GM19043 (cell line): ENCODE data around the gene ANKRD17.
A peak's percentile ranks its signal among the peaks of the same experiment; 100 is the strongest.

Experiments used
- ATAC-seq: cut with Tn5 transposase; IDR thresholded peaks from one replicate; pipeline ENCODE4 v1.9.1; 2021; ENCODE audit warnings: low read depth; ENCODE audit not compliant: unreplicated experiment

The ANKRD17 gene

DNA sequence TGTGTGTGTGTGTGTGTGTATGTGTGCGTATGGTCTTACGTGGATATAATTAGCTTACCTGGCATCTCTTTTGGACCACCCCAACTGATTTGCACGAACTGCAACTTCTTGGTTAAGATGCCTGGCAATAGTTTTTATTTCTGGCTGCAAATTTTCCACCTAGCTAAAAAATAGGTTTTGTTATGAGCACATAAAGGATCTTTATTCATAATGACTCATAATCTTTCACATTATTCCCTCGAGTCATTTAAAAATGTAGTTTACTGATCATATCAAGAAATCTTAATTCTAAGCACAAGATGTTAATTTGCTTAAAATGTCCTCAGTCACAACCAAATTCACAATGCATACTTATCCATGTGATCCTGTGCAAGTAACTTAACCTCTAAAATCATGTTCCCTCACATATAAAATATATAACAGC is 190.6 kb downstream of the ANKRD17 start:
- ATAC-seq, result no peak

DNA sequence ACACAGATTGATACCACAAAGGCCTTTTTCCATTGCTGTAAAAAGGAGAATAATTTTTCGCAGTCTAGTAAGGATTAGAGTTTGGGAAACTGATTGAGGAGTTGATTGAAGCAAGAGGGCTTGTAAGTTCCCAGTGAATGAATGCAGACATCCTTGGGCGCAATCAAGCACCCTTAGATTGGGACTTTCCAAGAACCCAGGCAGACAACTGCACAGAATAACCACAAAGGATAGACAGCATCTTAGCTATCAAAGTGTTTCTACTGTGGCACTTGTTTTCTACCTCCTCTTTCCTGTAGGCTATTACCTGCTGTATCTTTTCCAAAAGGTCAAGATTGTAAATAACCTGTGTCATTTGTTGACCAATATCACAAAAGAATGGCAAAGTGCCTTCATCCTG is 191.7 kb downstream of the ANKRD17 start:
- no peak for ATAC-seq

DNA sequence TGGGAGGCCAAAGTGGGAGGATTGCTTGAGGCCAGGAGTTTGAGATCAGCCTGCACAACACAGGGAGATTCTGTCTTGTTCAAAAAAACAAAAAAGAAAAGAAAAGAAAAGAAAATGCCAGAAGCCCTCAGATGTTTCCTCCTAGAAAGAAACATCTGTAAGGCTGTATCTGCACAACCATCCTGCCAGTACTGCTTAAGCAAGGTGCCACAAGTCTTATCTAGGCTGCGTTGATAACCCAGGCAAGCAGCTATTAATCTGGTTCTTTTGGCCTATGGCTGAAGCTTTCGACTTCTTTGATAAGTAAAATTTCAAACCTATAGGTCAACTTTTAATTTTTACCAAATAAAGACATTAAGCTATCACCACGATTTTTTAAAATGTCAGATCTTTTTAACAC is 192.2 kb downstream of the ANKRD17 start:
- ATAC-seq, result no peak

DNA sequence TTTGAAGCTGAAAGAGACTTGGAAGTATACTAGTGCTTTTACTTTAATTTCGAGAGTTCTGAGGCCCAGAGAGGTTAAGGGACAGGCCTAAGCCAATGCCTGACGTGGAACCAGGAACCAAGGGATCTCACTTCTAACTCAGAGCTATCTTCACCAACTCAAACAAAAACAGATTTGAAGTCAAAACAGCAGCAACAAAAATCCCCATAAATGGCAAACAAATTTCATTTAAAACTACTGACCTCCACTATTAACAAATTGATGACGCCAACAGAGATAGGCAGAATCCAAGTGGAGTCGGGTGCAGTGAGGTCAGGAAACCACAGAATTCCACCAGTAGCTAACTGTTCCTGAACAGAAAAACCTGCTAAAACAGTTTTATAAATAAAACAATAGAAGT is 194.1 kb downstream of the ANKRD17 start:
- no peak for ATAC-seq

DNA sequence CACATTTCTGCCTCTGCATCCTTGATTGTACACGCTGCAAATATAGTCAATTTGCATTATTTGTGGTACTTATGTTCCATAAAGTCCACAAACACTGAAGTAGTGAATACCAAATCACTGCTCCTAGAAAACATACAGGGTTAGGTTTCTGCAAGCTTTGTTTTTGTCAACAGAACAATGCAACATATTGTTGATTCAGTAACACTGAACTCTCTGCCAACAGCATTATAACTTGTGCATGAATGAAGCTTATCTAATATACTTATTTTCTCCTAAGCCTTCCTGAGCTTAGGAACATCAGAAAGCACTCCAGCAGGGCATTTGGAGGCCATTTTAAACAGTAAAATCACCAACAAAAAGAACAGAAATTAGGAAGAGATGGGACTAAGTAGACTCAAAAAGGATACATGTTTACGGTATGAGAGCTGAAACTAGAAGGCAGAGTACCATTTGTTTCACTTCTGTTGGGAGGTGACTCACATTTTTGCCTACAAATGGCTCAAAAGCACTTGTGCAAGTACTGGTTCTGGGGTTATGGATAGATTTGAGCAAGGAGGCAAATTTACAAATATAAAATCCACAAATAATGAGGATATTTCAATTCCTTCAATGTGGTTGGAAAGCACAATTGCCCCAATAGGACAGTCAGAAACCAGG is 203.2 kb downstream of the ANKRD17 start:
- ATAC-seq, result peak; percentile 80

DNA sequence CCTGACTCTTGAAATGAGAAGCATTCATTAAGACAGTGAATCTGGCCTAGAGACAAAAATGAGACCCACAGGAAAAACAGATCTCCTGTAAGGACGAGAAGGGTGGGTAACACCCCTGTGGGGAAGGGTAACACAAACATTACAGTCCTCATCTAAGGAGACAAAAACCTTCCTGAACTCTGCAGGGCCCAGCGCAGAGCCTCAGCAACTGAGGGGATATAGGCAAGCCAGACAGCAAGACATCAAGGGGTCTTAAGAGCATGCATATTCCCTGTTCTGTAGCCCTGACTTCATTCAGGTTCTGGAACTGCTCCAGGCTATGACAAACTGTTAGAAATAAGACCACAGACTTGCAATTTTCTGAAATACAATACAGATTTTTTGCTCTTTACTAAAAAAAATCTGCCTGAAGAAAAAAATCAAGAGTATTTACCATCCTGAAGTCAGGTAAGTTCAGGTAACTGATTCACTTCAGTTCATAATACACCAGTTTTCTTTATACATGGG is 204.6 kb downstream of the ANKRD17 start:
- ATAC-seq, result no peak

DNA sequence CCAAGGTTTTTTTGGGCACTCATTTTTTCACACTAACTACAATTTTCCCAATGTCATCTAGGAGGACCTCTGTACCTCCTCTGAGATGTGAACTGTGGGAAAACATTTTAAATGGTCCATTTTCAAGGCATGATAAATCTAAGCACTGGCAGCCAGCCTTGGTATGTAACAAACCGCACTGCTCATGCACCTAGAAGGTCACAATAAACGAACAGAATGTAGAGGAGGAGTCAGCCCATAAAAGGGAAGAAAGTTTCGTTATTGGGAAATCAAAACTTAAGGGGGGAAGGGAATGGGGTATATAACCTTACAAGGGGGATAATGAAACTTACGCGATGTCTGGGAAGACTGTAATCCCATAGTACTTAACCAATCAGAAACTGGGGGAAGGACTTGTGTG is 205.5 kb downstream of the ANKRD17 start:
- ATAC-seq, result no peak

DNA sequence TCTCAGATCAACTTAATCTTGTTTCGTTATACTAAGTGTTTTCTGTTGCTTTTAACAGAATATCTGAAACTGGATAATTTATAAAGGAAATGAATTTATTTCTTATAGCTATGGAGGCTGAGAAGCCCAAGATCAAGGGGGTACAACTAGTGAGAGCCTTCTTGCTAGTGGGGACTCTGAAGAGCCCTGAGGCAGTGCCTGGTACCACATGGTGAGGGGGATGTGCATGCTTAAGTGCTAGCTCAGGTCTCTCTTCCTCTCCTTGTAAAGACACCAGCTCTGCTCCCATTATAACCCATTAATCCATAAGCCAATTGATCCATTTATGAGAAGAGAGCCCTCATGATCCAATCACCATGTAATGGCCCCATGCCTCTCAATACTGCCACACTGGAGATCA is 207.0 kb downstream of the ANKRD17 start:
- ATAC-seq, result no peak

DNA sequence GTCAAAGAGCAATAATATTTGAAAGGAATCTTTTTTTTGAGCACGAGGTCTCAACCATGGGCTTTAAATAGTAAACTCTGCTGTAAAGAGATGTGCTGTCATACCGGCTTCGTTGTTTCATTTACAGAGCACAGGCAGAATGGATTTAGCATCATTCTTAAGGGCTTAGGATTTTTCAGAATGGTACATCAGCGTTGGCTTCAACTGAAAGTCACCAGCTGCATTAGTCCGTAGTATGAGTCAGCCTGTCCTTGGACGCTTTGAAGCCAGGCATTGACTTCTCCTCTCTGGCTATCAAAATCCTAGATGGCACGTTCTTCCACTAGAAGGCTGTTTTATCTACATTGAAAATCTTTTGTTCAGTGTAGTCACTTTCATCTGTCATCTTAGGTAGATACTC is 212.7 kb downstream of the ANKRD17 start:
- ATAC-seq, result no peak

DNA sequence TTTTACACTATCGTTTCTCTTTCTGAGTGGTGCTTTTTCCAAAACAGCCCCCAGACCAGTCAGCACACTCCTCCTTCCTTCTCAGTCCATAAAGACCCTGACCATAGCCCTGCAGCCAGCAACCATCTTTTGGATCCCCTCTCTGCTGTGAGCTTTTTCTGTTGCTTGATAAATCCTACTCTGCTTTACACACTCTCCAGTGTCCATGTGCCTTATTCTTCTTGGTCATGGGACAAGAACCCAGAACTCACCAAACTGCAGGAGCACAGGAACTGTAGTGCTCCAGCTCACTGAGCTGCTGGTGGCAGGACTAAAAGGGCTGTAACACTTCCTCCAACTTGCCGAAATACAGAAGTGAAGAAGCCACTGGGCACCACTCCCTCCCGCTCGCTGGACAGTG is 221.5 kb downstream of the ANKRD17 start:
- no peak for ATAC-seq

DNA sequence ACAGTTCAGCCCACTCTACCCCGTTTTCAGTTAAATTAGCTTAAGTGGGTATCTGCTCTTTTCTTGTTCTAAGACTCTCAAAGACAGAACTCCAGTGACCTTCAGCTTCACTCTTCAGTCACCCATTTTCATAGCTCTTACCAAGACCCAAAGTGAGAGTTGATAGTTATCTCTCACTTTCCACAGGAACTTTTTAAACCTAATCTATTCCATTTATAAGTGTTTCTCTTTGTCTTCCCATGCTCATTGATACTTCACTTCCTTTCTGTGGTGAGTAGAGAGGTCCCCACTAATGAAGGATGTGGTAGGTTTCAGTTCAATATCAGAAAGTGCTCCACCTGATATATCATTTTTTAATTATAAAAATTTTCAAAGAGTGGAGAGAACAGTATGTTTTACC is 222.5 kb downstream of the ANKRD17 start:
- no peak for ATAC-seq

DNA sequence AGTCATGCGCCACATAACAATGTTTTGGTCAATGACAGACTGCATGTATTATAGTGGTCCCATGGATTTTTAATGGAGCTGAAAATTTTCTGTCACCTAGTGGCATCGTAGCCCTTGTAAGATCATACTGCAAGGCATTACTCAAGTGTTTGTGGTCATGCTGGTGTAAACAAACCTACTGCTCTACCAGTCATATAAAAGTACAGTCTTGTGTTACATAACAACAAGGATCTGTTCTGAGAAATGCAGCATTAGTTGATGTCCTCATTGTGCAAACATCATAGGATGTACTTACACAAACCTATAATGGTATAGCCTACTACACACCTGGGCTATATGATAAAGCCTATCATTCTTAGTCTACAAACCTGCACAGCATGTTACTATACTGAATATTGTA is 223.7 kb downstream of the ANKRD17 start:
- ATAC-seq, result no peak

DNA sequence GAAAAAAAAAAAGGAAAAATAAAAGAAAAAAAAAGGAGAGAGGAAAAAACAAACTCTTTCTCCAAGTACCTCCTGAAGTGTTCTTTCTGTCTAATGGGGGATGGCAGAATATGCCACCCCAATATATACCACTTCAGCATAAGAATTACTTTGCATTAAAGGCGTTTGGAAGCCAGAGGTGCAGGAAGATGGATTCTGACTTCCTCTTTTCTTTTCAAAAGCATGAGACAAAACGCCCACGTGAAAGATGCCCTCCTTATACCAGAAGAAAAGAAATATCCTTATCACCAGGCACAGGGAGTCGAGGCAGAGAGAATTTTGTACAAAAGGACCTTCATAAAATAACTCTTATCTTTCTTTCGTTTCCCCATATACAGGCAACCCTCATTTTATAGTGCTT is 230.0 kb downstream of the ANKRD17 start:
- no peak for ATAC-seq
